ENCODE measurements around the gene GLI1.
"Not testable (repeated sequence)": the region's sequence is repeated elsewhere in the genome, so short reads cannot be mapped to it uniquely, and the experiment has no call there.

Gene GLI1

DNA sequence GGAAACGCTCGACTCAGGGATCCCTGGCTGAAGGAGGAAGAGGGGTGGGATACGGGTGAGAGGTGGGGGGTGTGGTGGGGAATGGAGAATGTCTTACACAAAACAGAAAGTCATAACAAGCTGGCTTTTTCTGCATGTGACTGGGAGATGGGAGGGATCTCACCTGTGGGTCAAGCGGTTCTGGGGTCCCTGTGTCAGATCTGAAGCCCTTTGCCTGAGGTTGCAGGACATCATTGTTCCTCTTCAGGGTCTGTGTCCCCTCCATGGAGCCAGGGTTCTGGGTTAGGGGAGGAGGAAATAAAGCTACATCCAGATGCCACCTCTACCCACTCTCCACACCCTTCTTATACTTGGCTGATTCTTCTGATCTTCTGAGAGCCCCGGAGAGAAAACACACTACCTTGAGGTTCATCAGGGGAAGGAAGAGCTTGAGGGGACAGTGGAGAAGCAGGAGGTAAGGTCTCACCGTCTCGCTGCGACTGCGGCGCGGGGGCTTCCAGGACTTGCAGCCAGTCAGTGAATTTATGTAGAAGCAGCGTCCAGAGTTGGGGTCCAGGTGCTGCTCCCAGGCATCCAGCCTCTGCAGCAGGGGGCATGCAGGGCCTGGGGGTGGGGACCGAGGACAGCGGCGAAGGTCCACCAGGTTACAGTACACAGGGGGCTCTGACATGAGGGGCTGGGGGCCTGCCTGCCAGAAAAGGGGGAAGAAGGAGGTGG, 17.6 kb downstream of the GLI1 start:
- no peak for DNase-seq

- DNase-seq = peak in 1 of 2 experiments; percentile 58
These were observed 18.4 kb downstream of the GLI1 start for GRCh38 chr12:57477710-57478681.

GRCh38 chr12:57479043-57479375, 19.4 kb downstream of the GLI1 start:
- DNase-seq = no peak

DNA sequence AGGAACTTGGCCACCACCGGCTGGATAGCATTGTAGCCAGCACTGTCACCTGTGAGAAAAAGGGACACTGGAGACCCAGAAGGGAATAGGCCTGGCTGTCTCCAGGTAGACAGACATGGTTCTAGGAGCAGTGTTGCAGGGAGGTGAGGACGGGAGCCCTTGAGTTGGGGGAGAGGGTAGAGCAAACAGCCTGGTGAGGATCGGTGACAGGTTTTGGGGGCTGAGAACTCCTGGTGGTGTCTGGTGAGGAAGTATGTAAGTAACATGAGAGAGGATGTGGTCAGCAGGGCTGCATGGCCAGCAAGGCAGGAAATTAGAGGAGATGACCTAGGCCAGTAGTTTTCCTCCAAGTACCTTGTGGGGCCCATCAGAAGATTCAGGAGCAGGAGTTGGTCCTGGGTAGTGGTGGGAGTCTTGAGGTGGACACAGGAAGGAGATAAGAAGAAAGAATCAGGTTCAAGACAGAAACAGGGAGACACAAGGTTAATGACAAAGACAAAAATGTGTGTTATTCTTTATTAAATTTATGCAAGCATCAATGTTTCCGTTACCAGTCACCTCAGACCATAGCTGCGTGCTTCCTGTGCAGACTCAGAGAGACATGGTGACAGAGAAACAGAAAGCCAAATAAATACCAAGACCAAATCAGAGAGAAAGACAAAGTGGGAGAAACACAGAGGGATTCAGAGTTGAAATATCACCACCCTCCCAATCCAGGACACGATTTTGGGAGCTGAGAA, 20.0 kb downstream of the GLI1 start, which contains the start of gene ARHGAP9:
TSS of gene ARHGAP9 (minus strand) at position 491 of the 740 bp plus-strand sequence. CDS start at position 31, 460 bp downstream.
- DNase-seq = peak in 1 of 2 experiments; percentile 58

- no peak for DNase-seq
These were observed 22.1 kb downstream of the GLI1 start for GRCh38 chr12:57481671-57482070.

- DNase-seq = no peak
These were observed 23.9 kb downstream of the GLI1 start for GRCh38 chr12:57483466-57483865.

DNA sequence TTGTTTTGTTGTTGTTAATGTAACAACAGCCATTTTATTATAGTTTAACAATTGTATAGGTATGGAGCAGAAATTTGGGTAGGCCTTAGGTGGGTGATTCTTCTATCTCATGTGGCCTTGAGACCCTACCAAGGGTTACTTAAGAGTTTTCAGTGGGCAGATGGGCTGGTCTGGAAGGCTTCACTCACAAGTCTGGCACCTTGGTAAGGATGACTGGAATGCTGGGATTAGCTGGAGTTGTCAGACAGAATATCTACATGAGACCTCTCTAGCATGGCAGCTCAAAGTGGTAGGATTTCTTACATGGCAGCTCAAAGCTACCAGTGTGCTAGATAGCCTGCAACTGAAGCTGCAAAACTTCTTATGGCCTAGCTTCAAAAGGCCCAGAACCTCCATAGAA, 26.1 kb downstream of the GLI1 start:
- no peak for DNase-seq

GRCh38 chr12:57487055-57487596, 27.5 kb downstream of the GLI1 start:
- no peak for DNase-seq

DNA sequence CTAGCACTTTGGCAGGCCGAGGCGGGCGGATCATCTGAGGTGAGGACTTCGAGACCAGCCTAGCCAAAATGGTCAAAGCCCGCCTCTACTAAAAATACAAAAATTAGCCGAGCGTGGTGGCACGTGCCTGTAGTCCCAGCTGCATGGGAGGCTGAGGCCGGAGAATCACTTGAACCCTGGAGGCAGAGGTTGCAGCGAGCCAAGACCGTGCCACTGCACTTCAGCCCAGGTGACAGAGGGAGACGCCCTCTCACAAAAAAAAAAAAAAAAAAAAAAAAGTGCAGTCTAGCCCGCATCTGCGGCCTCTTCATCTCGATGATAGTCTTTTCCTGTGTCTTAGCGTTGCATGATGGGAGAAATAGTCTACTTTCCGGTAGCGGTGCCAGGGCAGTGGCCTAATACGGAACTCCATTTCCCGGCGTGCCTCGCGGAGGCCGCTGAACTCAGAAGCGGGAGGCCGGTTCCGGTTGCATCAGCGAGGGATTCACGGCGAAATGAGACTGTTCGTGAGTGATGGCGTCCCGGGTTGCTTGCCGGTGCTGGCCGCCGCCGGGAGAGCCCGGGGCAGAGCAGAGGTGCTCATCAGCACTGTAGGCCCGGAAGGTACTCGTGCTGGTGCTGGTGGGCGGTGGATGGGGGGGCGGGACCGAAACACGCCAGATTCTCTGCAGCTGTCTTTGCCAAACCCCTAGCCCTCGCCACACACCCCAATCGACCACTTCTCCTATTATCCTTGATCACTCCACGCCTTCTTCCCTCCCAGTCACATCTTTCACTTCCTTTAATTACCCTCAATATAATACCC, 28.2 kb downstream of the GLI1 start, which contains the start of gene MARS1:
TSS of gene MARS1 (plus strand) at position 472 of the 805 bp plus-strand sequence. CDS start at position 495, 23 bp downstream.
- peak; percentile 89 to 90 for DNase-seq

GRCh38 chr12:57488402-57489156, 29.0 kb downstream of the GLI1 start:
- DNase-seq = no peak

DNA sequence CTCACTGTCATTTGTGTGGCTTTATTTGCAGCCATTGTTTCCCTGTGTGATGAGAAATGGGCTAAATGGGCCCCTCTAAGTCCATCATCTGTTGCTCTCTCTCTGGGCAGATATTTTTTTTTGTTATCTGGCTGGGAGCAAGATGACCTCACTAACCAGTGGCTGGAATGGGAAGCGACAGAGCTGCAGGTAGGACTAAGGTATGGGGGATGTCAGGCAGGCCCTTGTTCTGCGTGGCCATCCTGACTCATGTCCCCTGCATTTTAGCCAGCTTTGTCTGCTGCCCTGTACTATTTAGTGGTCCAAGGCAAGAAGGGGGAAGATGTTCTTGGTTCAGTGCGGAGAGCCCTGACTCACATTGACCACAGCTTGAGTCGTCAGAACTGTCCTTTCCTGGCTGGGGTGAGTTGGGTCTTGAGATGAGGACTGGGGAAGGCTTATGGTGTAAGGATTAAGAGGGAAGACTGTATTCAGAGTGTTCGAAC, 29.6 kb downstream of the GLI1 start:
- no peak for DNase-seq

GRCh38 chr12:57490126-57490525, 30.5 kb downstream of the GLI1 start:
- no peak for DNase-seq

- no peak for DNase-seq
These were observed 32.1 kb downstream of the GLI1 start for GRCh38 chr12:57491393-57492280.

GRCh38 chr12:57495051-57495701, 35.6 kb downstream of the GLI1 start:
- not testable (repeated sequence) for DNase-seq

GRCh38 chr12:57496822-57497221, 37.2 kb downstream of the GLI1 start:
- DNase-seq = no peak

- DNase-seq = no peak
These were observed 37.9 kb downstream of the GLI1 start for GRCh38 chr12:57497223-57498131.

DNA sequence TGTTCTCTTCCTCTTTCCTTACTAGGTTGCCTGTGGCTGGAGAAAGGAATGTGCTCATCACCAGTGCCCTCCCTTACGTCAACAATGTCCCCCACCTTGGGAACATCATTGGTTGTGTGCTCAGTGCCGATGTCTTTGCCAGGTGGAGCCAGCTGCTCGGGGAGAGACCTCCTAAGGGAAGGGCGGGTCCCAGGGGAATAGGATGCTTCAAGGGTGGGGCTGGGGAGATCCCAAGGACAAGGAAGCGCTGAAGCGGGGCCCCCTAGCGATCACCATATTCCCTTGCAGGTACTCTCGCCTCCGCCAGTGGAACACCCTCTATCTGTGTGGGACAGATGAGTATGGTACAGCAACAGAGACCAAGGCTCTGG, 38.5 kb downstream of the GLI1 start:
- DNase-seq = no peak

GRCh38 chr12:57498571-57498970, 39.0 kb downstream of the GLI1 start:
- DNase-seq = no peak
